ENCODE data around the gene VARS1.
A peak's percentile ranks its signal among the peaks of the same experiment; 100 is the strongest.
"Not testable (repeated sequence)": the region's sequence is repeated elsewhere in the genome, so short reads cannot be mapped to it uniquely, and the experiment has no call there.

The VARS1 gene

DNA sequence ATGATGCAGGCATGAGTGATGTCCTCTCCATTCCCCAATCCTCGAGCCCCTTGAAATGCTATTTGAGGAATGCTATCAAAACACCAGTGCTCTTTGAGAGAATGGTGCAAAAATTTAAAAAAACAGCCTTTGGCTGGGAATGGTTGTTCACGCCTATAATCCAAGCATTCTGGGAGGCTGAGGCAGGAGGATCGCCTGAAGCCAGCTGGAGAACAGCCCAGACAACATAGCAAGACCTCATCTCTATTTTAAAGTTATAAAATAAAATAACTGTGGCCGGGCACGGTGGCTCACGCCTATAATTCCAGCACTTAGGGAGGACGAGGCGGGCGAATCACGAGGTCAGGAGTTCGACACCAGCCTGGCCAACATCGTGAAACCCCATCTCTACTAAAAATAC, 4.2 kb upstream of the VARS1 start:
- TF ChIP-seq, protein P1, sequence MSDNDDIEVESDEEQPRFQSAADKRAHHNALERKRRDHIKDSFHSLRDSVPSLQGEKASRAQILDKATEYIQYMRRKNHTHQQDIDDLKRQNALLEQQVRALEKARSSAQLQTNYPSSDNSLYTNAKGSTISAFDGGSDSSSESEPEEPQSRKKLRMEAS (IDR thresholded peaks at IDR 0.05; ENCODE audit: low read depth, low read length) = no peak
- TF ChIP-seq POLR2A (IDR thresholded peaks at IDR 0.05; ENCODE audit: extremely low read depth, insufficient read length) = no peak
- TF ChIP-seq, protein P2, sequence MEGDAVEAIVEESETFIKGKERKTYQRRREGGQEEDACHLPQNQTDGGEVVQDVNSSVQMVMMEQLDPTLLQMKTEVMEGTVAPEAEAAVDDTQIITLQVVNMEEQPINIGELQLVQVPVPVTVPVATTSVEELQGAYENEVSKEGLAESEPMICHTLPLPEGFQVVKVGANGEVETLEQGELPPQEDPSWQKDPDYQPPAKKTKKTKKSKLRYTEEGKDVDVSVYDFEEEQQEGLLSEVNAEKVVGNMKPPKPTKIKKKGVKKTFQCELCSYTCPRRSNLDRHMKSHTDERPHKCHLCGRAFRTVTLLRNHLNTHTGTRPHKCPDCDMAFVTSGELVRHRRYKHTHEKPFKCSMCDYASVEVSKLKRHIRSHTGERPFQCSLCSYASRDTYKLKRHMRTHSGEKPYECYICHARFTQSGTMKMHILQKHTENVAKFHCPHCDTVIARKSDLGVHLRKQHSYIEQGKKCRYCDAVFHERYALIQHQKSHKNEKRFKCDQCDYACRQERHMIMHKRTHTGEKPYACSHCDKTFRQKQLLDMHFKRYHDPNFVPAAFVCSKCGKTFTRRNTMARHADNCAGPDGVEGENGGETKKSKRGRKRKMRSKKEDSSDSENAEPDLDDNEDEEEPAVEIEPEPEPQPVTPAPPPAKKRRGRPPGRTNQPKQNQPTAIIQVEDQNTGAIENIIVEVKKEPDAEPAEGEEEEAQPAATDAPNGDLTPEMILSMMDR (IDR thresholded peaks at IDR 0.05; ENCODE audit: low read depth, low read length) = no peak
- no peak for TF ChIP-seq MYC (IDR thresholded peaks at IDR 0.05; ENCODE audit: low read depth, low read length)
- DNase-seq (ENCODE audit: low read depth) = no peak
- no peak overlapping the region for H3K4me3 ChIP-seq (ENCODE audit: low read depth, low read length)

GRCh38 chr6:31797588-31797987, 2.0 kb upstream of the VARS1 start:
- TF ChIP-seq, protein P1 (IDR thresholded peaks at IDR 0.05; ENCODE audit: low read depth, low read length) = no peak
- TF ChIP-seq MYC (IDR thresholded peaks at IDR 0.05; ENCODE audit: low read depth, low read length) = no peak
- no peak overlapping the region for H3K4me3 ChIP-seq (ENCODE audit: low read depth, low read length)
- DNase-seq (ENCODE audit: low read depth) = no peak

- H3K4me3 ChIP-seq (ENCODE audit: low read depth, low read length) = no peak overlapping the region
- DNase-seq (ENCODE audit: low read depth) = no peak
- TF ChIP-seq POLR2A (IDR thresholded peaks at IDR 0.05; ENCODE audit: extremely low read depth, insufficient read length) (no peak), MYC (IDR thresholded peaks at IDR 0.05; ENCODE audit: low read depth, low read length) (no peak)
- TF ChIP-seq, protein P1 (IDR thresholded peaks at IDR 0.05; ENCODE audit: low read depth, low read length) = no peak
- TF ChIP-seq, protein P2 (IDR thresholded peaks at IDR 0.05; ENCODE audit: low read depth, low read length) = no peak
These were observed 1.4 kb upstream of the VARS1 start for GRCh38 chr6:31796993-31797385.

DNA sequence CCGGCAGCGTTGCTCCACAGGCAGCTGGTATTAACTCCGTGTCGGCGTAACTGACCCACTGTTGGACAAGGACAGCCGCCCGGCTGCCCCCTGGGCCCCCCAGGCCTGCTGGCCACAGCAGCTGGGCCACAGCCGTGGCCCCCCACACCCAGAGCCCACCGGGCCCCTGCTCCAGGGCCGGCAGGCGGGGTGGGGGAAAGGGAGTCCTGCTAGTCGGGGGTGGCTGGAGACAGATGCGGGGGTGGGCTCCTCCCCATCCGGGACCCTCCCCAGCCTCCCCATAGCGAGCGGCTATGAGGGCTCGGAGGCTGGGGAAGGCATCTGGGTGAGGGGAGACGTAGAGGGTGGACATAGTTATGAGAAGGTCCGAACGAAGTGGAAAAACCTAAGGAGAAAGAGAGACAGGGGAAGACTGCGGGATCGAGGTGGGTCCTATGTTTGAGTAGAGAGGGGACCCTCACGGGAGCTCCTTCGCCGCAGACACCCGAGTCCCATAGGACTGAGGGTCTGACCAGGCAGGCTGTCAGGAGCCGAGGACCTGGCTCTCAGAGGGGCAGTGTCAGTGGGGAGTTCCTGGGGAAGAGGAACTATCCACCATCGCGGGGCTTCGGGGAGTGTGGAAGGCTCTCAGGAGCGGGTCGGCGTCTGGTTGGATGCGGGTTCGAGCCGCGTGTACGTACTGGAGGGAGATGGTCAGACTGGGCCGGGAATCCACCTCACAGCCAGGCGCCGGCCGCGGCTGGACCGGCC, 511 bp downstream of the VARS1 start:
- TF ChIP-seq MYC (IDR thresholded peaks at IDR 0.05; ENCODE audit: low read depth, low read length) = no peak
- TF ChIP-seq POLR2A (IDR thresholded peaks at IDR 0.05; ENCODE audit: extremely low read depth, insufficient read length) = no peak
- TF ChIP-seq, protein P2 (IDR thresholded peaks at IDR 0.05; ENCODE audit: low read depth, low read length) = no peak
- TF ChIP-seq, protein P1 (IDR thresholded peaks at IDR 0.05; ENCODE audit: low read depth, low read length) = no peak
- H3K4me3 ChIP-seq (ENCODE audit: low read depth, low read length) = peak overlapping the region; percentile 75
- peak; percentile 54 for DNase-seq (ENCODE audit: low read depth)

GRCh38 chr6:31794294-31794865, 1.2 kb downstream of the VARS1 start:
- peak overlapping the region; percentile 75 for H3K4me3 ChIP-seq (ENCODE audit: low read depth, low read length)
- DNase-seq (ENCODE audit: low read depth) = peak; percentile 58
- TF ChIP-seq POLR2A (IDR thresholded peaks at IDR 0.05; ENCODE audit: extremely low read depth, insufficient read length) = no peak
- no peak for TF ChIP-seq MYC (IDR thresholded peaks at IDR 0.05; ENCODE audit: low read depth, low read length)
- TF ChIP-seq, protein P2 (IDR thresholded peaks at IDR 0.05; ENCODE audit: low read depth, low read length) = no peak
- TF ChIP-seq, protein P1 (IDR thresholded peaks at IDR 0.05; ENCODE audit: low read depth, low read length) = no peak

DNA sequence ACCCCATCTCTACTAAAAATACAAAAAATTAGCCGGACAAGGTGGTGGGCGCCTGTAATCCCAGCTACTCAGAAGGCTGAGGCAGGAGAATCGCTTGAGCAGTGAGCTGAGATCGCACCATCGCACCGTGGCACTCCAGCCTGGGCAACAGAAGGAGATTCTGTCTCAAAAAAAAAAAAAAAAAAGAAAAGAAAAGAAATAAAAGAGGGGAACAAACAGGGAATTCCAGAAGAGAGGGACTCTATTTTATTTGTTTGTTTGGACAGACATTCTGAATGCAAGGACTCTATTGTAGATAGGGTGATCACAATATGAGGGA, 1.7 kb downstream of the VARS1 start:
- H3K4me3 ChIP-seq (ENCODE audit: low read depth, low read length) = peak overlapping the region; percentile 75
- not testable (repeated sequence) for DNase-seq (ENCODE audit: low read depth)
